GM21447 (cell line): ENCODE results near the gene CYP24A1.

Experiments
- ATAC-seq: cut with Tn5 transposase; IDR thresholded peaks from one replicate; pipeline ENCODE4 v1.9.1; 2021; ENCODE audit not compliant: unreplicated experiment

CYP24A1 gene

GRCh38 chr20:54203281-54203680 lies 29.5 kb upstream of the CYP24A1 start:
- no peak for ATAC-seq

- no peak for ATAC-seq
Observed at GRCh38 chr20:54201268-54201846, 27.6 kb upstream of the CYP24A1 start.

- ATAC-seq = no peak
Observed at GRCh38 chr20:54200487-54201267, 26.9 kb upstream of the CYP24A1 start.

DNA sequence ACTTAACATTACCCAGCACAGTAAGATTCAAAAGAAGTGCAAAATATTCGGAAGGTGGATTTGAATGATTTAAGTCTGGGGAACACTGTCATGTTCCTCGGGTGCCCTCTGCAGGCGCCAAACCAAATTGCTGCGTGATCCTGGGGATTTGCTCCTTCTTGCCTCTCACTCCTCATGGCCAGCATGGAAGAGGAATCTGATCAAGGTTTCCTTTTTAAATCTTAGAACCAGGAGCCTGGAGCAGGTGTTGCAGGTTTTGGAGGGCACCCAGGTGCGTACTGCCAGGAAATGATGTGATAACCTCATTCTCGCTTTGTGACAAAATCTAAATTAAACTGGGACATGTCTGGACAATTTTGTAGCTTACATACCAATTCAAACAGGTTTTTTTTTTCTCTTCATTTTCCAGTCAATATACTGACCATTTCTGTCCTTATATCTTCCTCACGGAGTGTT lies 26.0 kb upstream of the CYP24A1 start:
- peak; percentile 40 for ATAC-seq

- no peak for ATAC-seq
Observed at GRCh38 chr20:54199283-54199682, 25.5 kb upstream of the CYP24A1 start.

DNA sequence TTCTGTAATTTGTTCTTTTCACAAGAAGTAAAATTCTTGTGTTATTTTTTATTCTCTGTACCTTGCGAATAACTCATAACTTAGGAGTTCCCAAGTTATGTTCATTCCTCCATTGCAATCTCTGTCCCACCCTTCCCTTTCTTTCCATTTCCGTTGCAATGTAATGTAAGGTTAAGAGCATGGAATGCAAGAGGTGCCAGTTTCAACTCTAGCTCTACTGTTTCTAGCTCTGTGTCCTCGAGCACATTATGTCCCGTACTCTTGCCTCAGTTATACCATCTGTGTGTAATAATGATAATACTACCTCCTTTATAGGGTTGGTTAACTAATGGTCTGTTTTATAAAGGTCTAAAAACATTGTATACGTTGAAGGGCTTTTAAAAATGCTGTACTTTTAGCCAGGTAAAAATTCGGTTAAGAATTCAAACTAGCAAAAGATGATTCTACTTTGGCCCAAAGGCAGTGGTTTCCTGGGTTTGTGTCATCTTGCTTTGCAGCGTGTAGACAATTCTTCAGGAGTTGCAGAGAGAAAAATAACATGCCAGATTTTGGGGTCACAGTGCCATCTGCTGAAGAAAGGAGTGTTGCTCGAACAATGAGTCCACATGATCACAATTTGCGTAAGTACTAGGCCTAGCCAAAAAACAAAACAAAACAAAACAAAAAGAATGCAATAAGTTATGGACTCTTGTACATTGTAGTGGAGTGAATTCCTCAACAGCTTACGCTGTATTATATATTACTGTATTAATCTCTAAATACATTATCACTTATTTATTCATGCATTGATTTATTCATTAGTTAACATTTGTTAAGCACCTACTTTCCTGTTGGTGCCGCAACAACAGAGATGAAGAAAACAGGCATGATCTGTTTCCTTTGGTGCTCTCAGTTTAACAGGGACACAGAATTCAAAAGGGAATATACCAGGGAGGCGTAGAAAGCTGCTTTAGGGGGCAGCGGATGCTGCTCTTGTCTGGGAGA lies 24.1 kb upstream of the CYP24A1 start:
- no peak for ATAC-seq

- no peak for ATAC-seq
Observed at GRCh38 chr20:54195483-54196472, 22.0 kb upstream of the CYP24A1 start.

DNA sequence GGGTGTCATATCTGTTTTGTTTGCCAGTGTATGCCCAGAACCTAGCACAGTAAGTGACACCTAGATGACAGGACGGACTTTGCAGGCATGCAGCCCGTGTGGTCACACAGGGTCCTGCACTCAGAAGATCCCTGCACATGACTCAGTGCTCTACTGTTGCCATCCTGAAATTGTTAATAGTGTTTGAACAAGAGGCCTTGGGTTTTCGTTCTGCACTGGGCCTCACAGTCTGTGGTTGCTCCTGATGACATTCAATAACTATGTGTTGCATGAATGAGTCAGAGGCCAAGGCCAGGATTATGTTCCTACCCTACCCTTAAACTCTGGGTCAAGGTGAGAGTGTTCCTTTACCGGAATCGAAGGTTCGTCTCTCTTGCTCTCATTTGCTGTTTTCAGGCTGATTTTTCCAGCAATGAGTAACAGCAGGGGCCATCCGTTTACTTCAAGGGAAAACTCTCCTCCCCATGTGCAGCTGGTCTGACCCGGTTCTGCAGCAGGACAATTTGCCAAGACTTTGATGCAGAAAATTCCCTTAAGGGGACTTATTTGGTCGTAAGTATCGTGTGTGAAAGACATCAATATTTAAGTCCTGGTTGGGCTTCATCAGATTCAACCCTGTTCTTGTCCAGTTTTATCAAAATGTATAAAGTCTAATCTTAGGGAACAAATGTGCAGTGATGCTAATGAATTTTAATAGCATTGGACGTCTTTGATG lies 21.1 kb upstream of the CYP24A1 start:
- no peak for ATAC-seq

DNA sequence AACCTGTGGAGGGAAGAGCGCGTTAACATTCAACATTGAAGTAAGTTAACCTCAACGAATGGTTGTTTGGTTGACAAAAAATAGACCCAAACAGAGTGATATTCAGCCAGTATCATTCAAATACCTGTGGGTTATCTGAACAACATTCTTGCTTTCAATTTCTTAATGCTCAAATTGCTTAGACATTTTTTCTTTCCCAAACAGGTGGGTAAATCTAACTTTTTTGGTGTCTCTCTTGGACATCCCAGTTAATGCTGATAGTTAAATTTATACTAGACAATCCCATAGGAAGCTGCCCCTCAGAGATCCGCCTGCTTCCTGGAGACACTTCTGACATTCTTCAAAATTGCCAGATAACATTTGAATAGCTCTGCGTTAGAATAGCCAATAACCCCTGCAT lies 20.0 kb upstream of the CYP24A1 start:
- ATAC-seq = no peak

DNA sequence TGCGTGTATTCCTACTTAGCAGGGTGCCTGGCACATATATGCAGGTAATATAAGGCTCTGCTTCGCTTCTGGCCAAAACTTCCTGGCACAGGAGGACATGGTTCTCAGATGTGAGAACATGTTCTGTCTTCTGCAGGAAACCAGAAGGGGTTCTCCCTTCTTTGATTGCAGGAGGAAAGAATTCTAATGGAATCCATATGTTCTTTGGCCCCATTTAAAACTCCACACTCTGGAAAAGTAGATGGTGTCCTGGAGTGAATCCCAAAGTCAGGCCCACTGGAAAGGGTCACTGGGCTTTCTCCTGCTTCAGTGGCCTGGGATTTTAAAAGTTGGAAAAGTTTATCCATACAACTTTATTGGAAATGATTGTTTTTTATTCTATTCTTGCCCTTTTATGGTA lies 16.4 kb upstream of the CYP24A1 start:
- ATAC-seq = no peak

- ATAC-seq = no peak
Observed at GRCh38 chr20:54189630-54190029, 15.8 kb upstream of the CYP24A1 start.

DNA sequence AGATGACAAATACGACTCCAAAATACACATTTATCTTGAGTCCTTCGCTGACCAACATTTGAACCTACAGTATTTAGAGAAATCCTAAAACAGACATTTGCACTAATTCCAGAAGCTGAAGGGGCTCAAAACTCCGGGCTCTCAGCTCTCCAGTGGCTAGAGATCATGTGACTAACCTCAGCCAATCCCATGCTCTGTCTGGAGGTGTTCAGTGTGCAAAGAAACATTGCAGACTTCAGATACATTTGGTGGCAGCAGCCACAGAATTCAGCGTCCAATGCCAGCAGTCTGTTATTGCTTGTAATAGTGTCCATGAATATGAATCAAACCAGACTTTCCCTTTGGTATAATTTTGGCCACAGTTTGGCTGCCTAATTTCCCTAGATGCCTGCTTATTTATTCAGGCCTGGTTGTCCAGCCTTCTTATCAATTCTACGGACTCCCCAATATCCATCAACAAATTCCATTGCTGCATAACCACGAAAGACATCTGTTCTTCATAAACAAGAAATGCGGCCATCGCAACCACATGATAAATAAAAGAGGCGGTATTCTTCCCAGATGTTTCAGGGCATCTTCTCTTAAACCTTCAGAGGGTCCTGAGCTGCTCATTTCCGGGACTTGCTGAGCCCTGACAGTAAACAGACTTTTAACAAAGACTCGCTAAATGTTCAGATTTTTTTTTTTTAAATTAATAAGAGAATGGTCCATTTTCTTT lies 14.5 kb upstream of the CYP24A1 start:
- no peak for ATAC-seq

DNA sequence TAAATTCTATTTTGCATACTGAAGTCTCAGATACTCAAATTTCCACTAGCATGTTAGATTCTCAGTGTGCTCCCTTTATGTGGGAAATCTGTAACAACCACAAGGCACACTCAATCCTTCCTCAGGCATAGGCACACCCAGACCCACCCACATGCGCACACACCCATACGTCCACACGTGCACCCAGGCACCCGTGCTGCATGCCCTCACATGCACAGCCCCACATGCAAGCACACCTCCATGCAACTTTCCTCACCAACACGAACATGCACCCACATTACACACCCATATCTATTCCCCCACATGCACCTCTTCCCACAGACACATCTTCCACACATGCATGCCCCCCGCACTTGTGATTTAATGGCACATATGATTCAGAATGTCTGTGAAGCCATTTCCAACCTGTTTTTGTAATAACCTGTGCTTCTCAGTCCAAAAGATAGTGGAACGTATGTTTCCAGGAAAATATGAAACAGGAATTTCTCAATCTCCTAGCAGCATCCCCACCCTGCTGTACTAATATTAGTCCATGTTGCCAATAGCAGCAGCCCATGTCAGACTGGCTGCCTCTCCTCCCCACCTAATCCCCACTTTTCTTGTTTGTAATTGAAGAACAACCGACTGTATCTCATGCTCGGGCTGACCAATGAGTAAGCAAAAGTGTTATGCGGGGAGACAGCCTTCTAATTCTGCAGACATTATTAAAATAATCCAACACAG lies 11.3 kb upstream of the CYP24A1 start:
- ATAC-seq = no peak

DNA sequence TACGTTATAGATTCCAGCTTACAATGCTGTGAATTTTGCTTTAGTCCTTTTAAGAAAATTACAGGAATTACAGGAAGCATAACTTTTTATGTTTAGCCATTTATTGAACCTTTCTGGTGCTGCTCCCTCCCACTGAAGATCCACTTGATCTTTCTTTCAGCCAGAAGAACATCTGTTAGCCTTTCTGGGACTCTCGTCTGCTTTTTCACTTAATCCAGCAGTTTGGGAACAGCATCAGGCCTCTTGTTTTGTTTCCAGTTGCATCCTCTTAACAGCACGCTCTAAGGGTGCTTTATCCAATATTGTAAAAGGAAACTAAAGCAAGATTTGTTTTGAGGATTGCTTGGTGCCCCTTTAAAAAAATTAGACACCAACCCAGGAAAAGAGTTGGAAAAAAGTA lies 10.3 kb upstream of the CYP24A1 start:
- no peak for ATAC-seq

- no peak for ATAC-seq
Observed at GRCh38 chr20:54180931-54181330, 7.1 kb upstream of the CYP24A1 start.

DNA sequence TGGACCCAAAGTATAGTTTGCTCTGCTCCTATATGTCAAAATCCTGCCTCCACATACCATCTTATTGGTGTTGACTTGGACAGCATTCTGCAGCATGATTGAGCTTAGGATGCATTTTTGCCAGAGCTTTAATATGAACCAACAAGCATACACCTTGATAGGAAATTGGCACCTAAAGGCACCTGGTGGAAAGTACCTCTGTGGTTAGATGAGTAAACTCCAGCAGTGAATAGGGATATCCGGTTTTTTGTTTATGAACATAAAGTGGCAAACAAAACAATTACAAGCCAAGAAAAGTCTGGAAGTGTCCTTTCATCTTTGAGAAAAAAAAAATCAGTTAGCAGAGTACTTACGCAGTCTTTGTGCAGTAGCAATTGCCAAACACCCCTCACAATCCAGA lies 6.2 kb upstream of the CYP24A1 start:
- no peak for ATAC-seq

- ATAC-seq = no peak
Observed at GRCh38 chr20:54178256-54178655, 4.5 kb upstream of the CYP24A1 start.

DNA sequence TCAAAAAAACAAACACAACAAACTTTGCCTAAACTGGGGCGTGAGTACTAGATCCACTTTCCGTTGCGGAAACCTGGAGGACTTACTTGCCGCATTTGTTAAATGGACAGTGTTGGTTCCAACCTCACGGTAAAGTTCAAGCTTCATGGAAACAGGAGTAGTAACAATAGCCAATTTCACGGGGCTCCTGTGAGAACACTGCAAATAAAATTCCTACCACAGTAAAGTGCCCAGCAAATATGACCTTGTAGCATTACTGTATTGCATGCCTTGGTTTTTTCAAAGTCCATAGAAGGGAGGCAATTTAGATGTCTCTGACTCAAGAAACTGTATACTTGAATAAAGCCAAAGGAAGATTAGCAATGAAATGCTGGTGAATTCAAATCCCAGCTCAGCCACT lies 3.6 kb upstream of the CYP24A1 start:
- ATAC-seq = no peak
